Germinal center (tissue), 1 donor: ENCODE data around the gene NRGN.

Experiments
- DNase-seq: peaks from one replicate; pipeline ENCODE4 v3.0.0; 2012; ENCODE audit warnings: mixed read lengths, low spot score

The NRGN gene

DNA sequence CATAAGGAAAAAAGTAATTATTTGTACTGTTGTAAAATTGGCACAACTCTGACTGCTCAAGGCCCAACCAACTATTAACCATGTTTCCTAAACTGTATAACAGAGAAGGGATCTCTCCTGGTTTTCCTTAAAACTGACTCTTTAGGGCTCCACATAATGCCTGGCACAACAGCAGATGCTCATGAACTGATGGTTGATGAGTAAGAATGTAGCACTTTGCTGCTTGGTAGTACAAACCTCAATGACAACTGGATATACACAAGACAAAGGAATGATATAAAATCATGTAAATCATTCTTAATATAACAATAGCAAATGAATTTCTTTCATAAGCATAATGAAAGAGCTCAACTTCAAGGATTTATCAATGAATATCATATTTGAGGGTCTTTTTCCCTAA, 48.8 kb downstream of the NRGN start:
- DNase-seq, result no peak

DNA sequence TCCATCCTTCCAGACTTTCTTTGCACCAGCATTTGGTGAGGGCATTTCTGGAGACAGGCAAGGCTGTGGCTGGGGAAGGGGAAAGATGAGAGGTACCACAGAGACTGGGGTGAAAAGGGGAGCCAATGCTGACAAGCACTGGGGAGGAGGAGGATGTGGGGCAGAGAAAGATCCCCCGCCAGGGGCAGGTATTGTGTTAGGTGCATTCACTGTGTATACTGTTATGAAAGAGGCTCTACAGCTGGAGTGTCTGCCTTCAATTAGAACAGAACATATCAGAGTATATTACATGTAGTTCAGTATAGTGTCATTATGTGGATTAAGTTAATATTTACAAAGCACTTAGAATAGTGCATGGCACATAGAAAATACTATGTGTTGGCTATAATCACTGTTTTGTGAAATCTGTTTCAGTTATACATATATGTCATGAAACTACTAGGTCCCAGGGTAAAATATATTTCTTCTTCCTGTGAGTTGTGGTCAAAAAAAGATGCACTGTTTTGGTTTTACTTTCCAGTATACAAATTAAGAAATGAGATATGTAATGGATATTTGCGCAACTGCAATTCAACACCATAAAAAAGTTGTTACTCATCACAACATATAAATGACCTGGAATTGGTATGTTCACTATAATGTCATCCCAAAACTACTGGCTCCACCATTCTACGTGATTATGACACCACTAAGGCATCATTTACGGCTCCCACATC, 52.0 kb downstream of the NRGN start:
- DNase-seq, result no peak

DNA sequence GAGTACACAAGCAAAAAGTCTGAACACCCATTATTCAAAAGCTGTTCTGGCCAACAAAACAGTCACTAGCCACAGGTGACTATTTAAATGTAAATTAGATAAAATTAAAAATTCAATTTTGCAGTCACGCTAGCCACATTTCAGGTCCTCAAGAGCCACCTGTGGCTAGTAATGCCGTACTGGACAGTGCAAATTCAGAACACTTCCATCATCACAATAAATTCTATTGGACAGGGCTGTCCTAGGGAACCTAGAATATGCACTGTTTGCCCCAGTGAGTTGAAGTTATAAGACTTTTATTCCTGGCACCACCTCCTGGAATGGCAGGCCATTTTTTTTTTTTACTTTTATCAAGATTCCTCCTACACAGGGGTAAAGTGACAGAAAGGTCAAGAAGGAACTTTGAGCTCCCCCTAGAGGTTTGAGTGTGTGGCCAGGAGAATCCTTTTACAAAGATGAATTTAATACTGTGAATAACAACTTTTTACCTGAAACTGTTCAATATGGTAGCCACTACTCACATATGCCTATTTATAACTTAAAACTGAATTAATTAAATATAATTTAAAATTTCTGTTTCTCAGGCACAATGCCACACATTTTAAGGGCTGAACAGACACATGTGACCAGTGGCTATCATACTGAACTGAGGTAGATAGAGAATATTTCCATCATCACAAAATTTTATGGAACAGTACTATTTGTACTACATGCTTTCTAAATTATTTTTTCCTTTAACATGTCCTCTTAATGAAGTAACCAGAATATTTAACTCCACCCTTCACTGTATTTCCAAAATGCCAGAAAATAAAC, 53.9 kb downstream of the NRGN start:
- DNase-seq, result peak; percentile 36

DNA sequence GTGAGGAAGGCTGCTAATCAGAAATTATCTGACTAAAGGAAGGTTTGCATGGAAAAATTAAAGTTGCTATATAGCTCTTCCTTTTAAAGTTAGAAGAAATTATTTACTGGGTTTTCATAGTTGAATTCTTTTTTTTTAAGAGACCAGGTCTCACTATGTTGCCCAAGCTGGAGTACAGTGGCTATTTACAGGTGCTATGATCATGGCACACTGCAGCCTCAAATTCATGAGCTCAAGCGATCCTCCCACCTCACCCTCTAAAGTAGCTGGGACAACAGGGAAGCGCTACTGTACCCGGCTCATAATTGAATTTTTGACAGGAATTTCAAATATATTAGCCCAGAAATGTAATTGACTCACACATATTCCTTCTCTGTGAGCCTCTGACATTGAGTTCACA, 56.6 kb downstream of the NRGN start:
- no peak for DNase-seq
